HG03378 (cell line): ENCODE measurements around the gene GRM2.

Experiments used
- ATAC-seq: cut with Tn5 transposase; IDR thresholded peaks from one replicate; pipeline ENCODE4 v1.9.1; 2021; ENCODE audit warnings: mild to moderate bottlenecking, moderate library complexity; ENCODE audit not compliant: unreplicated experiment

Gene GRM2

GRCh38 chr3:51680196-51680595 is 26.7 kb upstream of the GRM2 start:
- no peak for ATAC-seq

GRCh38 chr3:51680663-51681230 is 26.1 kb upstream of the GRM2 start:
- no peak for ATAC-seq

- ATAC-seq, result no peak
Observed at GRCh38 chr3:51681453-51681852, 25.4 kb upstream of the GRM2 start.

- peak; percentile 86 for ATAC-seq
Observed at GRCh38 chr3:51682079-51682478, 24.8 kb upstream of the GRM2 start.

GRCh38 chr3:51682526-51682925 is 24.3 kb upstream of the GRM2 start:
- ATAC-seq, result no peak

- ATAC-seq, result no peak
Observed at GRCh38 chr3:51683566-51683965, 23.3 kb upstream of the GRM2 start.

GRCh38 chr3:51684971-51685751 is 21.7 kb upstream of the GRM2 start:
- no peak for ATAC-seq

GRCh38 chr3:51686056-51686455 is 20.8 kb upstream of the GRM2 start:
- no peak for ATAC-seq

- no peak for ATAC-seq
Observed at GRCh38 chr3:51686512-51687215, 20.2 kb upstream of the GRM2 start.

GRCh38 chr3:51687431-51688205 is 19.2 kb upstream of the GRM2 start:
- ATAC-seq, result no peak

GRCh38 chr3:51688206-51688600 is 18.7 kb upstream of the GRM2 start:
- no peak for ATAC-seq

GRCh38 chr3:51691021-51691420 is 15.8 kb upstream of the GRM2 start:
- ATAC-seq, result no peak

- no peak for ATAC-seq
Observed at GRCh38 chr3:51691949-51692348, 14.9 kb upstream of the GRM2 start.

- ATAC-seq, result no peak
Observed at GRCh38 chr3:51692980-51693395, 13.9 kb upstream of the GRM2 start.

- no peak for ATAC-seq
Observed at GRCh38 chr3:51696954-51697353, 9.9 kb upstream of the GRM2 start.

GRCh38 chr3:51698209-51698608 is 8.7 kb upstream of the GRM2 start:
- ATAC-seq, result no peak

GRCh38 chr3:51700403-51700802 is 6.5 kb upstream of the GRM2 start:
- no peak for ATAC-seq

- ATAC-seq, result no peak
Observed at GRCh38 chr3:51702156-51702555, 4.7 kb upstream of the GRM2 start.

GRCh38 chr3:51703068-51703760 is 3.7 kb upstream of the GRM2 start:
- ATAC-seq, result no peak

- ATAC-seq, result no peak
Observed at GRCh38 chr3:51703761-51704510, 2.9 kb upstream of the GRM2 start.
